Kidney tubule cell (primary cell): ENCODE data around the gene PKD2L2.
"Not testable (repeated sequence)": the region's sequence is repeated elsewhere in the genome, so short reads cannot be mapped to it uniquely, and the experiment has no call there.

Experiments
- DNase-seq: peaks from one replicate; pipeline ENCODE4 v3.0.0-alpha.2; 2018; ENCODE audit warnings: low spot score

PKD2L2 gene

DNA sequence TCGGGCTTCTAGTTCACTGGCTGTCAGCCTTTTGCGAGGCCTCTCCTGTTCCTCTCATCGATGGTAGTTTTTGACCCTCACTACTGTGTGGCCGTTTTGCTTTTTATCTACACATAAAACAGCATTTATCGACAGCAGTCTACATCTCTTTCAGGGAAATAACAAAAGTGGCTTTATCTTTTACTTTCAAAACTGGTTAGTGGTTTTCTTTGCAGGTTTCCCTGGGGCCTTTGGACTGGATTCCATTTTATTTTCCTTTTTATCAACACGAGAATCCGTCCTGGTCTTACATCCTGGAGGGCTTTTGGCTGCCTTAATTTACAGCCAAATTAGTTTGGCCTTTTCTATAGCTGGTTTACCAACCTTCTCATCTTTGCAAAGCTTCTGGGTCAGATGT lies 793 bp upstream of the PKD2L2 start:
- no peak for DNase-seq

DNA sequence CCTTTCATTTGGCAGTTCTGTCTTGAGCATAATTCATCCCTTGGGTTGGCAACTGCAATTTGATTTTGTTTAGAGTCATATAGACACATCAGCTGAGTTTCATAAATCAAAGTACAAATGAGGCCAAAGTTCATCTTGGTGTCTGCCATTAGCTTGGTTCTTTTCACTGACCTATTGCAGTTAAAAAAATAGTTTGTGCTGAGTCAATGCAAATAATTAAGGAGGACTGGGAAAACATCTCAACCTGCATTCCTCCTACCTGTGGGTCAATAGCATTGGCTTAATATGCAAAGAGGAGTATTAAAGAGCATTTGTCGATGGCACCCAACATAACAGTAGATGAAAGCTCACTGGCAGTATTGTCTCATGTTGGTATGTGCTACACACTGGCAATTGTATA lies 1.6 kb downstream of the PKD2L2 start:
- no peak for DNase-seq

DNA sequence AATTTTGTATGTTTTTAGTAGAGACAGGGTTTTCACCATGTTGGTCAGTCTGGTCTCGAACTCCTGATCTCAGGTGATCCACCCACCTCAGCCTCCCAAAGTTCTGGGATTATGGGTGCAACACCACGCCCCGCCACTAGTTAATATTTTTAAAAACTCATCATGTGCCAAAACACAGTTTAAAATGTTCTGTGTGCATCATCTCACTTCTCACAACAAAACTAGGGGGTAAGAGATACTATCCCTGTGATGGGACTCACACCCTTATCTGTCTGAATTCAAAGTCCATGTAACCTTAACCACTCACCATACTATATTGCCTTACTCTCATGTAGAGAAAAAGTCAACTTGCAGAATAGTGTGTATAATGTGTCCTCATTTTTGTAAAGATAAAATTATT lies 2.6 kb downstream of the PKD2L2 start:
- DNase-seq = no peak

DNA sequence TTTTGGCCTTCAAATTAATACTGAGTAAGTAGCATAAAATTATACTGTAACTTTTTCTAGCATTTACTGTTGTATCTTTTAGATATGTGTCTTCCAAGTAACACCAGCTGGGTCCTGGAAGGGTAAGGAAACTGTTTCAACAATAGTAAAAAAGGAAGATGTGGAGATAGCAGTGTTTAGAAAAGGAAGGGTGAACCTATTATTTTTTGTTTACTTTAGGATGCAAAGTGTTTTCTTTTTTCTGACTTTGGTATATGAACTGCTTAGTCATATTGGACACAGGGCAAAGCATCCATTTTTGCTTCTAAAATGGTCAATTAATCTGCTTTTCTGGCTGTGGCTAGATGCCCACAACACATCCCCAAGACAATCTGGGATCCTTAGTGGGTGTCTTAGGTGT lies 5.3 kb downstream of the PKD2L2 start:
- DNase-seq = no peak

DNA sequence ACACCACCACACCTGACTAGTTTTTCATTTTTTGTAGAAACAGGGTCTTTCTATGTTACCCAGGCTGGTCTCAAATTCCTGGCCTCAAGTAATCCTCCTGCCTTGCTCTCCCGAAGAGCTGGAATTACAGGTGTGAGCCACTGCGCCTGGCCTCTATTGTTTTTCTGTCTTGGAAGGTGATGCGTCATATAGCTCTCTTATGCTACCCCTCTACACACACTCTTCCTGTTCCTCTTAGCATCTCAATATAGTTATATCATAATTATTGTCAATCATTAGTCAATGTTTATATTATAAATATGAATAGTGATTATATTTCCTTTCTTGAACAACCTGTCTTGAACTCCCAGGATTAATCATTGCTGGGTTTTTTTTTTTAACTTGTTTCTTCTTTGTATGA lies 7.3 kb downstream of the PKD2L2 start:
- no peak for DNase-seq

DNA sequence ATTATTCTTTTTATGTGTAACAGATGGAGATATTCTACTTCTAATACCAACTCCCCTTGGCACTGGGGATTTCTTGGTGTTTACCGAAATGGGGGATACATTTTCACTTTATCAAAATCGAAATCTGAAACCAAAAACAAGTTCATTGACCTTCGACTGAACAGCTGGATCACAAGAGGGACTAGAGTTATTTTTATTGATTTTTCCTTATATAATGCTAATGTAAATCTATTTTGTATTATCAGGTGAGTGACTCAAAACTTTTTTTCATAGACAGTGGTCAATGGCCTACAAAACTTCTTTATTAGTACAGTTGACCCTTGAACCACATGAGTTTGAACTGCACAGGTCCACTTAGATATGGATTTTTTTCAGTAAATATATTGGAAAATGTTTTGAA lies 10.2 kb downstream of the PKD2L2 start:
- no peak for DNase-seq

DNA sequence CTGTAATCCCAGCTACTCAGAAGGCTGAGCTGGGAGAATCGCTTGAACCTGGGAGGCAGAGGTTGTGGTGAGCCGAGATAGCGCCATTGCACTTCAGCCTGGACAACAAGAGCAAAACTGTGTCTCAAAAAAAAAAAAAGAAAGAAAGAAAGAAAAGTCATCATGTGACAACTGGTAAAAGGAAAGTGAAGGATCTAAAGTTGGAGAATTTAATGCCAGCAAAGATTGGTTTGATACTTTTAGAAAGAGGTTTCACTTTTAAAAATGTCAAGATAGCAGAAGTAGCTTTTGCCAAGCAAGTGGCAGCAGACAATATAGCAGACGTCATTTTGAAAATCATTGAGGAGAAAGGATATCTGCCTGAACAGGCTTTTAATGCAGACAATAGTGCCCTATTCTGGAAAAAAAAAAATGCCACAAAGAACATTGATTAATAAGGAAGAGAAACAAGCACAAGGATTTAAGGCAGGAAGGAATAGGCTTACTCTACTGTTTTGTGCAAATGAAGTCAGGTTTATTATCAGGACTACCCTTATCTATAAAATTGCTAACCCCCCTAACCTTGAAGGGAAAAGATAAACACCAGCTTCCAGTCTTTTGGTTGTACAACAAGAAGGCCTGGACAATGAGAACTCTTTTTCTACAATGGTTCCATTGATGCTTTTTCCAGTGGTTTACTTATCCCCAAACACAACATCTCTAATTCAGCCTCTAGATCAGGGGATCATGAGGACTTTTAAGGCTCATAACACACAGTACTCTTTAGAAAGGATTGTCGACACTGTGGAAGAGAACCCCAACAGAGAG lies 12.0 kb downstream of the PKD2L2 start:
- DNase-seq = no peak

DNA sequence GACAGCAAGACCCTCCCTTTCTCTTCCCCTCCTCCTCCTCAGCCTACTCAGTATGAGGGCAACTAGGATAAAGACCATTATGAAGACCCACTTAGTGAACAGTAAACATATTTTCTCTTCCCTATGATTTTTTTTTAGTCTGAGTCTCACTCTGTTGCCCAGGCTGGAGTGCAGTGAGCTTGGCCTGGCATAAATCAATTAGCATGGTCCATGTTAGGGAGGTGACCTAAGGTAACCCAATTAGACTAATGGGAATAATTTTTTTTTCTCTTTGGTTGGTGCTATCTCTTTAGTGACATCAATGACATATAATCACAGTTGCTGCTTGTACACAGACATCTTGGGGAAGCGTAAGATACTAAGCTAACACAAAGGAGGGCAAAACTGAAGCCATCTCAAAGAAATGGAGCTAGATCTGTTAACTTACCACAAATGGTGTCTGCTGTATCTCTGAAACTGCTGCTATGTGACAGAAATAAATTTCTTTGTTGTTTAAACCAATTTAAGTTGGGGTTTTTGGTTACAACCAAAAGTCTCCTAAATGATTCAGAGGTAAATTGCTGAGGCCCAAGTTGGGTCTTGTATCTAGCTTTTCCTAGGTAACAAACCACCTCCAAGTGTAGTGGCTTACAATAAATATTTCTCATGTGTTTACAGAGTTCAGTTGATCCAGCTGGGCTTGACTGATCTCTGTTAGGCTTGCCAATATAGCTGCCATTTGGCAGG lies 13.3 kb downstream of the PKD2L2 start:
- no peak for DNase-seq

DNA sequence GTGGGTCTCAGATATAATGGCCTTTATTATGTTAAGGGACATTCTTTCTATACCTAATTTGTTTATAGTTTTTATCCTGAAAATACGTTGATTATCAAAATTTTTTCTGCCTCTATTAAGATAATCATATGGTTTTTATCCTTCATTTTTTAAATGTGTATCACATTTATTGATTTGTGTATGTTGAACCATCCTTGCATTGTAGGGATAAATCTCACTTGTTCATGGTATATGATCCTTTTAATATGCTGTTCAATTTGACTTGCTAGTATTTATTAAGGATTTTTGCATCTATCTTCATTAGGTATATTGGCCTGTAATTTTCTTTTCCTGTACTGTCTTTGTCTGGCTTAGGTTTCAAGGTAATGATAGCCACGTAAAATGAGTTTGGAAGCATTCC lies 25.5 kb downstream of the PKD2L2 start:
- no peak for DNase-seq

DNA sequence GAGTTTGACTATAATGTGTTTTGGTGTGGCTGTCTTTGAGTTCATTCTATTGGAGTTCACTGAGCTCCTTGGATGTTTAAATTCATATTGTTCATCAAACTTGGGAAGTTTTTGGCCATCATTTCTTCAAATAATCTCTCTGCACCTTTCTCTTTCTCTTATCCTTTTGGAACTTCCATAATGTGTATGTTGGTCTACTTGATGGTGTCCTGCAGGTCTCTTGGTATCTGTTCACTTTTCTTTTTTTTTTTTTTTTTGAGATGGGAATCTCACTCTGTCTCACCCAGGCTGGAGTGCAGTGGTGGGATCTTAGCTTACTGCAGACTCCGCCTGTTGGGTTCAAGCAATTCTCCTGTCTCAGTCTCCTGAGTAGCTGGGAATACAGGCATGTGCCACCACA lies 27.7 kb downstream of the PKD2L2 start:
- DNase-seq = no peak

DNA sequence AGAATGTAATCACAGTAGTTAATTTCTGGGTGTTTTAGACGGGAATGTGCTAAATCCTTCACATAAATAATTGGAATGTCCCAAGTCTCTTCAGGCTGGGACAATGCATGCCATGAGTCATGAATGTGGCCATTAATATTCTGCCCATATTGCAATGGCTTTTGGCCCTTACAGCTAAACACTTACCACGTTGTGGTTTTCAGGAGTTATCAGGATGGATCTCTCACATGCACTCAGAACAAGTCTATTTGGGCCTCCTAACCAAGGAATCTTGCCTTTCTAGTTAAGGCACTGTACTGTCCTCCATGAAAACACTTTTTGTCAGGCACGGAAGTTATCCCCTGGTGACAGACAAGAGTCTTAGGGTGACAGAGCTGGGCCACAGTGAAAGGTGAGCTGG lies 32.7 kb downstream of the PKD2L2 start:
- DNase-seq = peak; percentile 24

DNA sequence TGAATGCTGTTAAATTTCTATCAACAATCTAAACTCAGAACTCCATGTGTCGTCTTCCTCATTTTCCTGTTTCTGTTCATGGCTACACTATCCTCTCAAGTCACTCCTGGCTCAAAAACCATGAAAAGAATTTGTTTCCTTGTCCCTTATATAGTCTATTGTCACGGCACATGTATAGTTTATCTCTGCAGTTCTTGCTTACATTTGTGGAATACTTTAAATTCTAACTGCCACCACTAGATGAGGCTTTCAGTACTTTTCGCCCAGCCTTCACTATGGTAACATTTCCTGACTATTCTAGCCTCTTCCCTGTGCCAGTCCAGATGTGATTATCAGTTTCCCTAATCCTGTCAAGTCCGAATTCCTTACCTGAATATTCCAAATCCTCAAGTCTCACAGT lies 34.6 kb downstream of the PKD2L2 start:
- DNase-seq = no peak

DNA sequence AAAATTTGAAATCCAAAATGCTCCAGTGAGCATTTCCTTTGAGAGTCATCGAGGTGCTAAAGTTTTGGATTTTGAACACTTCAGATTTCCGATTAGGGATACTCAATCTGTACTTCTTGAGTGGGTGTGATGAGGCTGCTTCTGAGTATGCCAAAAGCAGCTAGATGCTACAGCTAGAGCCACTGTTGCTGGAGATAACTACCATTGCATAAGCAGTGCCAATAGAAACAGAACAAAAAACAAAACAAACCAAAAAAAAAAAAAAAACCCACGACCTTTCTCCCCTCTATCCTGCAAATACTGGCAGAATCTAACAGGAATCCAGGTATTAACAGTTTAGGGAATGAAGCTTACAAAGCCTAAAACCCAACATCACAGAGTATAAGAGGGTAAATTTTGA lies 43.5 kb downstream of the PKD2L2 start:
- DNase-seq = no peak

DNA sequence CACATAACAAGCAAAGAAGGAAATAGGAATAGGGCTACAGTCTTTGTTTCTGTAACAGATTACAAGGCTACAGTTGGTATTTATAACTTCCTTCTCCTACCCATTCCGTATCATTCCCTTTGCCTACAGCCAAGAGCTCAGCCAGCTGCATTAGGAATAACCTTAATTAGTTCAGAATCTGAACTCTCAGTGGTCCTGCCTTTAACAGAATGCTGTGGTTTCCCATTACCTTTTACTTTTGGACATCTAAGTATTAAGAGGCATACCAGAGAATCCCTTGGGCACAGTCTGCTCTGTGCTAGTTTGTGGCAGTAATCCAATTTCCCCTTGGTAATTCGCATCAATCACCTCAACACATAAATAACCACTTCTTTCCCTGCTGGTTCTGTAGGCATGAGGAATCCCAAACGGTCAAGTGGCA lies 44.2 kb downstream of the PKD2L2 start:
- DNase-seq = no peak

DNA sequence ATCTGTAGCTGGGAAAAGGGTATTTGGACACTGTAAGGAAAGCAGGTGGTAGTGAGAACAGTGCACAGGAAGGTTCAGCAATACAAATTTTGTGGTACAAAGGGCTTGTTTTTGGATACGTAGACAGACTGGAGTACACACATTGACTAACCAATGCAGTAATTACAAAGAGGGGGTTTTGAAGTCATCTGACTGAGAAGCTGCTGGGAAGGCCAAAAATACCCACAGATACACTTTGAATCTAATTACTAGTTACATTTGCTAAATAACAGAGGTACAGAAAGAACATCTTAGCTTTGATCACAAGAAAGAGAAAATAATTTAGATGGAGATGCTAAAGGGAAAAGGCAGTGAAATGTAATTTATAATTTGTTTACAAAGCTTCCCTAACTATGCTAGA lies 45.9 kb downstream of the PKD2L2 start:
- no peak for DNase-seq

DNA sequence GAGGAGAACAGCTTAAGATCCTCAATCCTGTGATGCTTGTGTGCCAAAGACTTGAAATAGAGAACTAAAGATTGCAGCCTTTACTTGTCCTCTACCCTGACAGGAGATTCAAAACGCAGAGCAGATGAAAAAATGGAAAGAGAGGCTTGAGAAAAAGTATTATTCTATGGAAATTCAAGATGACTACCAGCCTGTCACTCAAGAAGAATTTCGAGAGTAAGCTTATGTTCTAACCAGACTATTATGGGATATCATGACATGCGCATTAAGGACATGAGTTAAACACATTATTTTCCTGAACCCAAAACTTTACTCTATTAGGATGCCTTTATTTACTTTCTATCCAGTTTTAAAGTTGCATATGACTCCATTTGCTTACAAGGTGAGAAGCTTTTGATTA lies 46.4 kb downstream of the PKD2L2 start:
- DNase-seq = no peak

DNA sequence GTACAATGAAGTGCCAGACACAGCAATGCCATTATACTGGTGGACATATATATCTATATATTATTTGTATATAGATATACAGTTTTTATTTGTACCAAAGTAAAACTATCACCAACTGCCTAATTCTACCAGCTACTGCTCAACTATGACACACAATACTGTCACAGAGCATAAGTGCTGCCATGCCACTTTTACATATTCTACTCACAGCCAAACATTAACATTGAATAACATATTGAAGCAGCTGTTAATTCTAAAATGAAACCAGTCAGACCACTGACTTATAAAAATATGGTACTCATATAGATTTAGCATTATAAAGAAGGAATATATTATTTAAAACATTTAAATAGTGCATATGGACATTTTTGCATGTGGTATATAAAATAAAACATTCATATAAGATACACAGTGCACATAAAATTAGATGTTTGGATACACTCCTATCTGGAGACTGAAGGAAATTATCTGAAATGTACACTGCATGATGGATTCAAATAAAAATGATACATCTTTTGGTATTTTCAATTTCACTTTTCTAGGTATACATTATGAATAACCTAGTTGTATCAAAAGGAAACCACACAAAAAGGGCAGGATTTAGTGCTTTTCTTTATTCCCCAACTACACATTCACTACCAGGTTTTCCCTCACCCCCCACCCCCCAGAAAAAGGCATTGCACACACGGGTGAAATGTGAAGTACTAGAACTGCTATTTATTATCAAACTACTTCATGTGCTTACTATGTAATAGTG lies 48.9 kb downstream of the PKD2L2 start:
- DNase-seq = no peak

DNA sequence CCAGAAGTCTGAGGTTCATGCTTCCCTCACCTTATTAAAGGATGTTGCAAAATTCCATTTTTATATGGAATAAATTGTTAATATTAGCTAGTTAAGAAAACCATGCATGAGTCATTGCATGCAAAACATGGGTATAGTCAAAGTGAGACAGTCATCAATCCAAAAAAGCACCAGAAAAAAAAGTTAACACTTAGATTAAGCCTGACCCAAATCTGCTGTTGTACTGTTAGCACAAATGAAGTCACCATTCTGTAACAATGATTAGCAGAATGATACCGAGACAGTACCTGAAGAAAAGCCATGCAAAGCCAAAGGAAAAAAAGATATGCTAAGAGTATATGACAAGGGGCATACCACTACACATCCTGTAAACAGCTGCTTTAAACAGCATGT lies 49.5 kb downstream of the PKD2L2 start:
- DNase-seq = no peak

DNA sequence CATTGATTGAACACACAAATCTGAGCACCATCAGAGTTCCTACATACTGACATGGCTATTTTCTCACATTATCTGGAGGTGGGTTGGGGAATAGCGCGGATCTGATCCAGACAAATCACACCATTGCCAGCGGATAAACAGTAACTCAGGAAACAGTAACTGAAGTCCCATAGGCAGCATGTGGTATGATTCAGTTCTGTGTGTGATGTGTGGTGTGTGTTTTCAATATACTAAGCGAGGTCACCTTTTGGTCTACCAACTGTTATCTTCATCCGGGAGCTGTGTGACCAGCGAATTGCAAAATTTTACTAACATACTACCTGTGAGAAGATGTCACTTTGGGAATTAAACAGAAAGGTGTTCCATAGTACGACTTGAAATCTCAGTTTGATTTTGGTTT lies 50.1 kb downstream of the PKD2L2 start:
- no peak for DNase-seq

DNA sequence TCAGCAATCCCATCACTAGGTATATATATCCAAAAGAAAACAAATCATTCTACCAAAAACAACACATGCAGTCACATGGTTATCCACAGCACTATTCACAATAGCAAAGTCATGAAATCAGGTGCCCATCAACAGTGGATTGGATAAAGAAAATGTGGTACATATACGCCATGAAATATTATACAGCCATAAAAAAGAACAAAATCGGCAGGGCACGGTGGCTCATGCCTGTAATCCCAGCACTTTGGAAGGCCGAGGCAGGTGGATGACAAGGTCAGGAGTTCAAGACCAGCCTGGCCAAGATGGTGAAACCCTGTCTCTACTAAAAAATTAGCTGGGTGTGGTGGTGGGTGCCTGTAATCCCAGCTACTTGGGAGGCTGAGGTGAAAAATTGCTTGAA lies 55.0 kb downstream of the PKD2L2 start:
- DNase-seq = not testable (repeated sequence)

DNA sequence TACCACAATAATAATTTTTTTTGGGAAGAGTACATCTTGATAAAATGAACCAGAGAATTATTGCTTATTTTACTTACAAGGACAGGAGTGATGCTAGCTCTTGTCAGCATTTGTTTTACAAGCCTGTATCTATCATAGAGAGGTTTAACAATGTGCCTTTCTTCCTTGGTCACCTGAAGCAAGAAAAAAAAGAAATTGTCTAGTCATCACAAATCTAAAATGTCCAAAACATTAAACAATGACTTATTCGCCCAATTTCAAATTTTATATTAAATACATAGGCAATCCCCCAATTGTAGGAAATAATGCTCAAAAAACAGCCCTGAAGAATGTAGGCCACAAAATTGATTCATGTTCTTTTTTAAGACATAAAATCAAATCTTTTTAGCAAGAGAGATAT lies 56.6 kb downstream of the PKD2L2 start:
- no peak for DNase-seq

DNA sequence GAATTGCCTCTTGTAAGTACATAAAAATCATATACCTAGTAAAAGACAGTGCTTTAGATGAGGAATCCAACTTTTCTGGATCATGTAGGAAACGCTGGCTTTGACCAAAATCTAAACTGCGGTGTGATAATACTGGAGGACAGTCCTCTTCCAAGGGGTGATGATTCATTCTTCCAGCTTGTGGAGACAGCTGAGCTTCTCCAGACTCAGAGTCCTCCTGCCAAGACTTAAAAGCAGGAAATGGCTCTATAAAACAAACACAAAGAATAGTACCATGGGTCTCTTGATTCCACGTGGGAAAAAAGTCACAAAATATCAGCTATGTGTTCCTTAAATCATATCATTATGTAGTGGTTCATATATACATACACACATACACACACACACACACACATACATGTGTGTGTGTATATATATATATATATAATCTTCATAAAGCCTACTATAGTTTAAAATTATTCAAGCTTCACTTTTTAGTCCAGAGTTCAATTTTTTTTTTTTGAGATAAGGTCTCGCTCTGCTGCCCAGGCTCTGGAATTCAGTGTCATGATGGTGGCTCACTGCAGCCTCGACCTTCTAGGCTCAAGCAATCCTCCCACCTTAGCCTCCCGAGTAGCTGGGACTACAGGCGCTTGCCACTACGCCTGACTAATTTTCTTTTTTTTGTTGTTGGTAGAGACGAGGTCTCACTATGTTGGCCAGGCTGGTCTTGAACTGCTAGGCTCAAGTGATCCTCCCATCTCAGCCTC lies 65.0 kb downstream of the PKD2L2 start:
- DNase-seq = peak; percentile 66
